GM21528 (cell line): Measurements from ENCODE around the gene RIC8A.
"Not testable (repeated sequence)": the region's sequence is repeated elsewhere in the genome, so short reads cannot be mapped to it uniquely, and the experiment has no call there.

Source experiments
- ATAC-seq: cut with Tn5 transposase; IDR thresholded peaks from one replicate; pipeline ENCODE4 v1.9.1; 2021; ENCODE audit warnings: mild to moderate bottlenecking, moderate library complexity; ENCODE audit not compliant: unreplicated experiment, low FRiP score

The RIC8A gene

DNA sequence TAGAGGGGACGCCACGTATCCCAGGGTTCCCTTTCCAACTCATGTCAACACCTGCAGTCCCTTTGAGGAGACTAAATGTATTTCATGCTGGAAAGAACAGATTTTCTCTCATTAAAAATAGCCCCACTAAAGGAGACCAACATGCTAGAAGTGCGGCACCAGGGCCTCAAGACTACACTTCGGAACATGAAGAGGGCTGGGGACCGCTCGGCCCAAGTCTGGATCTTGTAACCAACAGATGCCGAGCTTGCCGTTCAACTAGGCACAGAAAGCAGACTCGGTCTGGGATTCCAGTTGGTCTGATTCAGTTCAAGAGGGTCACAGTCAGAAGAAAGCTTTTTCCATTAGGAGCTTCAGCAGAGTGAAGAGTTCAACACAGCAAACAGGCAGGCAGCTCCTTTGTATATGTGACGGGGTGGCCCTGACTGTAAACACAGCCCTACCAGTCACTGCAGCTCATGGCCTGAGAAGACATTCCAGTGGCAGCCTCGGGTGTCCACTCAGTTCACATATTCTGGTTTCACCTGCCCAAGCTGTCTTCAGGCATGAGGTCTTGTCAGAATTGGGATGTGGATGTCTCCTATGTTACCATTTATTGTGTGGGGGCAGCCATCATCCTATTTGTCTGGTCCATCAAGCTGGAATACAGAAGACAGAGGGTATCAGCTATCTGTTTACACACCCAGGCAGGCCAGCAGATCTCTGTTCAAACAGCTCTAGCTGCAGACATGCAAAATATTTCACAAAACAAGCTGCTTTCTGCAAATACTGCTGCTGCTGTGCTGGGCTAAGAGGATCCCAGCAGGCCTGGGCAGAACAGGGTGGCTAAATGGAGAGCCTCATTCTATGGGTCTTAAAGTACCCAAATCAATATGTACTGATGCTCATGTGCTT, 8.8 kb downstream of the RIC8A start:
- ATAC-seq: no peak

DNA sequence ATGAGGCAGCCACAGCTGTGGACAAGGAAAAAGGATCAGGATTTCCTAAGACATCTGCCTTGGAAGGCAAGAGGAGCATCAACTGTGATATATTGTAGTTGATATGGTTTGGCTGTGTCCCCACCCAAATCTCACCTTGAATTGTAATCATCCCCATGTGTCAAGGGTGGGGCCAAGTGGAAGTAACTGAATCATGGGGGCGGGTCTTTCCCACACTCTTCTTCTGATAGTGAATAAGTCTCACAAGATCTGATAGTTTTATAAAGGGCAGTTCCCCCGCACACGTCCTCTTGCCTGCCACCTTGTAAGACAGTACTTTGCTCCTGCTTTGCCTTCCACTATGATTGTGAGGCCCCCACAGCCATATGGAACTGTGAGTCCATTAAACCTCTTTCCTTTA, 10.2 kb downstream of the RIC8A start:
- ATAC-seq: no peak

DNA sequence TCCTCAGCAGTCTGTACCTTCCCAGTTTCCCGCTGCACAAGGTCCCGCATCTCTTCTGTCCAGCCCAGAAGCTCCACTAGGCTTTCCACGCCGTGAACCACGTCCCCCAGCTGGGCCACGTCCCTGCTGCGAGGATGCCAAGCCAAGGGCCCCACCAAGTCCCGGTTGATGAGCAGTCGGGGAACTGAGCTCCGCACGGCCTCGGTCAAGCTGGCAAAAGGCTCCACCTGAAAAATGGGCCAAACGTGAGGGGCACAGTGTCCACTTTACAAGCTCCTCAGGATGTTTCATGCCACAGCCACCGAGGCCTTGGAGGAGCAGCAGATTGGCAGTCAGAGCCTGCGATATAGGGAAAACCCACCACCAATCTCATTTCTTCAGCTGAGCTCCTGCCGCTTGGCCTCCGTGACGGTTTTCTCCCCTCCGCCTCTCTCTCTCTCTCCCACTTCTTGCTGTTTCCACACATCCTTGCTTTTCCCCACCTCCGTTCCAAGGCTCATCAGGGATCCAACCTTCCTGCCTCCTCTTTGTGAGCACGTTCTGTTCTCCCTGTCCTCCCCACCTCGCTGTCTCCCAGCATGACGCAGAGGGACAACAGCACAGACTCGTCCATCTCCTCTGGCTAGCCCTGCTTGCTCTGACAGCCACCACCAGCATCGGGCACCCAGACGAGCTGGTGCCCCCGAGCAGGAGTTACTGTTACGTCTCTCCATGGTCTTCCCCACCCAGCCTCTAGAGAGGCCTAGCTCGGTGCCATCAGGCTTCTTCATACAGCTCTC, 11.5 kb downstream of the RIC8A start:
- ATAC-seq: no peak

DNA sequence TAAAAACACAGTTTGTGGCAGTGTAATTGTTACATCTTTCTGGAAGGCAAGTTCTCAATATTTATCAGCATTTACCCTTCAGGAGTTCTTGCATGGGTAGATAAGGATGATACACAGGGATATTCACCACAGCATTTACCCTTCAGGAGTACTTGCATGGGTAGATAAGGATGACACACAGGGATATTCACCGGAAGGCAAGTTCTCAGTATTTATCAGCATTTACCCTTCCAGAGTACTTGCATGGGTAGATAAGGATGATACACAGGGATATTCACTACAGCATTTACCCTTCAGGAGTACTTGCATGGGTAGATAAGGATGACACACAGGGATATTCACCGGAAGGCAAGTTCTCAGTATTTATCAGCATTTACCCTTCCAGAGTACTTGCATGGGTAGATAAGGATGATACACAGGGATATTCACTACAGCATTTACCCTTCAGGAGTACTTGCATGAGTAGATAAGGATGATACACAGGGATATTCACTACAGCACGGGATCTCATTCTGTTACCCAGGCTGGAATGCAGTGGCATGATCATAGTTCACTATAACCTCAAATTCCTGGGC, 13.2 kb downstream of the RIC8A start:
- ATAC-seq: not testable (repeated sequence)

DNA sequence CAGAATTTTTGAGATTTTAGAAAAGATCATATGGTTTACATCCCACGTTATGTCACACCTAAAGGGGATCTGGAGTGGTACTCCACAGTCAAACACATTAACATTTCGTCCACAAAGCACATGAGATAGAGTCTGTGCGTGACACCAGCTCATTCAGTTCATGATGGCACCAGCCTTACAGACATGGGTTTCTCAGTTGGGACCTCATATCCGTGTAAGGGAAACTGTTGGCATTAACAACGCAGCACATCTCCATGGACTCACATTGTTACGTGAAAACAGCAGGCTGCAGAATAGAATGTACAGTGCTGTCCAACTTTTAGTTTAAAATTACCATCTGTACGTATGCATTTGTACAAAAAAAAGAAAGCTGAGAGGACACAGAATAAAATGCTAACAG, 14.0 kb downstream of the RIC8A start:
- no peak for ATAC-seq

DNA sequence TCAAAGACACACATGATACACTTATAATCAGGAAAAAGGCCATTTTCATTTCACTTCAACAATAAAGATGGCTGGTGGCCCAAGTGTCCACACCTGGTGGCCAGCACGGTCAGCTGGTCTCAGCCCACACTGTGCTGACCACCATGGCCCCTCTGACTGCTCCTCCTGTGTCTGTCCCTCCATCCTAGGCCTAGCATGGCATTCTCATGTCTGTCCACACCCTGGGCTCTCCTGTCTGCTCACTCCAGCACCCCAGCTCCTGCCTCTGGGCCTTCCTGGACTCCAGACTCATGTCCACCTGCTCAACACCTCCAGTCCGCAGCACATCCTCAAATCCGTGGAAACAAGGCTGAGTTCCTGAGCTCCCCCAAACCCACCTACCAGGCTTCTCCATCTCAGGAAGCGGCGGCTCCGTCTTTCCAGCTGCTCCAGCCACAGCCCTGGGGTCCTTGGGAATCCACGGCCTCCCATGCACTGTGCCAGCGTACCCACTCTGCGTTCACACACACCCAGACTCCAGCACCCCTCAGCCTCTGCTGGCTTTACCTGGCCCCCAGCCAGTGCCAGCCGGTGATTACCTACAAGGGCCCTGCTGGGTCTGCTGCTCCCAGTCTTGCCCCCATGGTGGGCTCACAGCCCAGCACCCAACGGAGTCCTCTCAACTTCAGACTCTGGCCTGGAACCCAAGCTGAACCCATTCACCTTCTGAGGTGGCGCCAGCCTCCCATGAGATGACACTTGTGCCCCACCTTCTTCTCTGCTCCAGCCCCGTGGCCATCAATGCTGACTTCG, 14.7 kb downstream of the RIC8A start:
- no peak for ATAC-seq

DNA sequence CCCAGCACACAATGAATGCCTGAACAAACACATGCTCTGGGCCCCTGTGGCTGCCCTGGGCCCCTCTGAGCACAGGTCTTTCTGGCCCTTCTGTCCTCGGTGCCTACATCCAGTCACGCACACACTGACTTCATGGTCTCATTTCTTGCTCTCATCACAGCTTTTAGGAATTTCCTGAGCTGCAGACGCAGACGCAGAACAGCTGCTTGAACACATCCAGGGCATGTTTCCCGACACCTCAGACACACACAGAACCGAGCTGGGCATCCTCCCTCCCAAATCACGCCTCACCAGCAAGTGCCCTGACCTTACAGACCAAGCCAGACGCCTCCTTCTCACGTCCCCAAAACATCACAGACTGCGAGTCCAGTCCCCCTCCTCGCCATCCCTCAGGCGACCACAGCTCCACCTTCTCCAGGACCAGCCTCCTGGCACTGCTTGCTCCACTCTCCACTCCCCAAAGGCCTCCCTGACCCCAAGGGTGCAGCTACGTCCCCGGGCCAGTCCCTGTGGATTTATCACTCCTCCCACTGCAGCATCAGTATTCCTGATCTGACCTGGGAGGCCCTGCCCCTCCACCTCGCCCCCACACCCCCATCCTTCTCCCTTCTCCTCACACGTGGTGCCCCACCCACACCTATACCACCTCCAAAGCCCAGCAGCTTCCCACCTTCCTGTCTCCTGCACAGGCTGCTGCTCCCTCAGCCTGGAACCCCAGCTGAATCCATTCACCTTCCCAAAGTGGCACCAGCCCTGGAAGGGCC, 15.7 kb downstream of the RIC8A start:
- no peak for ATAC-seq

DNA sequence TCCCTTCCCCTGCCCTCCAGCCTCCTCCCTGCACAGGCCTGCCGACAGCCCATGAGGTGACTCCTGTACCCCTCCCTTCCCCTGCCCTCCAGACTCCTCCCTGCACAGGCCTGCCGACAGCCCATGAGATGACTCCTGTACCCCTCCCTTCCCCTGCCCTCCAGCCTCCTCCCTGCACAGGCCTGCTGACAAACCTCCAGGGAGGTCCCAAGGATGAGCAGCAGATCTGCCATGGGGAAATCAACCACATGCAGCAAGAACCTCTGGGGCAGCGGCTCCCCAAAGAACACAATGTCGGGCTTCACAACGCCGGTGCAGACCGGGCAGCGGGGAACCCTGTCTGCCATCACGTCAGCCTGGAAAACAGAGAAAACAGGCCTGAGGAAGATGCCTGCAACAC, 16.4 kb downstream of the RIC8A start:
- ATAC-seq: no peak

DNA sequence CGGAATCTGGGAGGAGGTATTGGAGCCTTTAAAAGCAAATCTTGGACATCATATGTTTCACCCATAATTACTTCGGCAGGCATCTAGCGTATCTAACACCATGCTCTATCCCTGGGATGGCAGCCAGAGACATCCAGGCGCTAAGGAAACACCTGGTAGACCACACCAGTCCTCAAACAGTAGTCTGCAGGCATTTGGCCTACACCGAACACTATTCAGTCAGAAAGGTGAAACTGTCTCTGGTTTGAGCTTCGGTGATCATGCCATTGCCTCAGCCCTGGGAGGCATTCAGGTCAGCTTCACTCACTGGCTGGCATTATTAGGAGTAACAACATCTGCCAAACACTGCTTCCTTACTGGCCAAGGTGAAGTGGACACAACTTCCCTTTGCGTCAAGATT, 16.9 kb downstream of the RIC8A start:
- ATAC-seq: no peak

DNA sequence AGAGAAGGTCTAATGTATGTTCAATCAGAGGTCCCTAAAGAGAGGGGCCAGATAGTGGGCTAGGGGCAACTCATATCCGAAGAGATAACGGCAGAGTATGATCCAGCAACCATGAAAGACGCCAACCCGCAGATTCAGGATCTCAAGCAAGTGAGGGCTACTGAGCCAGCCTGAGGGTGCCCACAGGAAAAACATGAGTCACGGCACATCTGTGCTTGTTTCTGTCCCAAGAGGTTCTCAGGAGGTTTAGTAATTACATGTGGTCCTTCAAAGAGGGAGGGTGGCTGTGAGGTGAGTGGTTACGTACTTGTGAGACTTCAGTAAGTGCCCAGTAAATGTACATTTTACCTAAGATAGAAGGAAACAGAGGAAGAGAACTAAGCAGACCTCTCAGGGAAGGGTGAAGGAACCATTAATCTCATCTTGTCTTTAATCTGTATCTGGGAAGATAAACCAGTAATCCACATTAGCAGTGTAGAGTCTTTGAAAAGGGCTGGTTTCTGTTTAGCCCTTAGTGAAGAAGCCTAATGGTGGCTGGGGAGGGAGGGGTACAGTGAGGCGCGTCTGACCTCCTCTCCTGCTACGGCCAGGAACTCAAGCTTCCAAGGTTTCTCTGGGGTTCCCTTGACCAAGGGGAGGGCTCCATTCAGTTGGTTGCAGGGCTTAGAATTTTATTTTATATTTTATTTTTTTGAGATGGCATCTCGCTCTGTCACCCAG, 18.4 kb downstream of the RIC8A start:
- no peak for ATAC-seq

DNA sequence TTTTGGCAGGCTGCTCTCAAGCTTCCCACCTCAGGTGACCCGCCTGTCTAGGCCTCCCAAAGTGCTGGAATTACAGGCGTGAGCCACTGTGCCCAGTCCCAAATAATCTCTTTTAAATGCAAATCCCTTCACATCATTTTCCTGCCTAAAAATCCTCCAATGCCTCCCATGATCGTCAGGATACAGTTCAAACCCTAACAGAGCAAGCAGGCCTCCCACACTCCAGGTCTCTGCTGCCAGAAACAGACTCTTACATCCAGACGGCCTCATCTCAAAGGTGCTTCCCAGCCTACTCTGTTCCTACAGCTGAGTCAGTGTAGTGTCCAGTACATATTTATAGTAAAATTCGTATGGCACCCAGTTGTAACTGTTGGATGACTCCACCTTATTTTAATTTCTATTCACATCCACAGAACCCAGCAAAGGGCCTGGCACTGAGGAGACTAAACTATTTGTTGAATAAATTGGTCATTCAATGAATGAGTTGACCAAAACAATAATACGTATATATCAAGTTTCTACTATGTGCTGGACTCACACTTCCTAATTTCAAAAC, 20.4 kb downstream of the RIC8A start:
- no peak for ATAC-seq

DNA sequence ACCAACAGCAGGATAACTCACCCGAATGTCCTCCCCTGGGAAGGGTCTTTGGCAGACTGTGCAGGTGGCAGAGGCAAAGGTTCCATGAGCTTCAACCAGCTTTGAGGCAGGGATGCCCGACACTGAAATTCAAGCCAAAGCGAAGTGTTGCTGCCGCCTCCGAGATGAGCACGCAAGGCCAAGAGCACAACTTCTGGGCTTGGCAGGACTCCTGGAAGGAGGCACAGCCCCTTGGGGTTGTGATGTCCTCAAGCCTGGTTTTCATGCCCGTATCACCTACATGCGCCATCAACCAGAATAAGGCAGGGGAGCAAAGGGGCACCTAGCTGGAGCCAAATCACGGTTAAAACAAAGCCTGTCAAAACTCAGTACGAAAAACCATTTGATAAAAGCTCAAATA, 22.9 kb downstream of the RIC8A start:
- no peak for ATAC-seq

DNA sequence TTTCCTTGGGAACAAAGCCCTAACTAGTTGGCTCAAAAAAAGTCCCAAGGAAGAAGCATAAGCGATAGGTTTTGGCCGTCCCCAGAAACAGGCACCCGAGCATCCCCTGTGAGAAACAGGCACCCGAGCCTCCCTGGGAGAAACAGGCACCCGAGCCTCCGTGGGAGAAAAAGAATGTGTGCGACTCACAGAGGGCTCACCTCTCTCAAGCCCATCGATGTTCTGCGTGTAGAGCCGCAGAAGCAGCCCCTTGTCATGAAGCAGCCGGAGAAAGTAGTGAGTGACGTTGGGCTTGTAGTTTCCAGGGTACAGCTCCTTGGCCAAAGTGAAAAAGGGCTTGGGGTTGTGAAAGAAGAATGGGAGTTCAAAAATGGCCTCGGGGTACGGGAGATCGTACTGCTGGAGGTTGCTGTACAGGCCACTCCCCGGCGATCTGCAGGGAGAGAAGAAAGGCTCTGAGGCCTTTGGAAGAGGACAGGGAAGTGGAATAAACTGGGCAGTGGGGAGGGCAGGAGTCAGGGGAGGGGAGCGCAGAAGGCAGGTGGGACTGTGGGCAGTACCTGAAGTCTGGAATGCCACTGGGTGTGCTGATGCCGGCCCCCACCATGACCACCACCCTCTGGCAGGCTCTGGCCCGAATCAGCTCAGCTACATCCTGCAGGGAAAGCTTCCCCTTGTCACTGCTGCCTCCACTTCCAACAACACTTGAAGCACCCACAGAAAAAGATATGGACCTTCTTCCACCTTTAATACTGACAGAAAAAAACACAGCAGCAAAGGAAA, 25.5 kb downstream of the RIC8A start:
- no peak for ATAC-seq

DNA sequence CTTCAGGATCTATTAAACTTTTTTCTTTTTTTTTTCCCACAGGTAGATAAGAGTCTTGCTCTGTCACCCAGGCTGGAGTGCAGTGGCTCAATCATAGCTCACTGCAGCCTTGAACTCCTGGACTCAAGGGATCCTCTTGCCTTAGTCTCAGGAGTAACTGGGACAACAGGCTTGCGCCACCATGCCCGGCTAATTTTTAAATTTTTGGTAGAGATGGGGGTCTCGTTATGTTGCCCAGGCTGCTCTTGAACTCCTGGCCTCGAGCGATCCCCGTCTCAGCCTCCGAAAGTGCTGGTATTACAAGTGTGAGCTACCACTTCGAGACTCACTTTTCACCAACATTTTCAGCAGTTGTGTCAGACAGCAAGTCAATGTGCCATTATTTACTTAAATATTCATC, 27.7 kb downstream of the RIC8A start:
- ATAC-seq: no peak

DNA sequence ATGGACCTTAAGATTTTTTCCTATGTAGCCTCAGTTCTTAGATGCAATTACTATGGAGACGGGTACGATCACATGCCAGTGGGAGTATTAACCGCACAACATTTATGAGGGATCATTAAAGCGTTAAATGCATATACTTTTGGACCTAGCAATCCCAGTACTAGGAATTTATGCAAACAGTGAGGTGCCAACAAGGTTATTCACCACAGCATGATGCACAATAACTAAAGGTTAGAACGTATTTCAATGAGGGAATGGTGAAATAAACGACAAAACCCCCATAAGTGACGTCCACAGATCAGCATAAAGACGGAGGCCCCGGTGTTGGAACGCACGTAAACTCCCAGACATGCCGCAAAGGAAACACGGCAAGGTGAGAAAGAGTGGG, 28.1 kb downstream of the RIC8A start:
- ATAC-seq: peak; percentile 17

DNA sequence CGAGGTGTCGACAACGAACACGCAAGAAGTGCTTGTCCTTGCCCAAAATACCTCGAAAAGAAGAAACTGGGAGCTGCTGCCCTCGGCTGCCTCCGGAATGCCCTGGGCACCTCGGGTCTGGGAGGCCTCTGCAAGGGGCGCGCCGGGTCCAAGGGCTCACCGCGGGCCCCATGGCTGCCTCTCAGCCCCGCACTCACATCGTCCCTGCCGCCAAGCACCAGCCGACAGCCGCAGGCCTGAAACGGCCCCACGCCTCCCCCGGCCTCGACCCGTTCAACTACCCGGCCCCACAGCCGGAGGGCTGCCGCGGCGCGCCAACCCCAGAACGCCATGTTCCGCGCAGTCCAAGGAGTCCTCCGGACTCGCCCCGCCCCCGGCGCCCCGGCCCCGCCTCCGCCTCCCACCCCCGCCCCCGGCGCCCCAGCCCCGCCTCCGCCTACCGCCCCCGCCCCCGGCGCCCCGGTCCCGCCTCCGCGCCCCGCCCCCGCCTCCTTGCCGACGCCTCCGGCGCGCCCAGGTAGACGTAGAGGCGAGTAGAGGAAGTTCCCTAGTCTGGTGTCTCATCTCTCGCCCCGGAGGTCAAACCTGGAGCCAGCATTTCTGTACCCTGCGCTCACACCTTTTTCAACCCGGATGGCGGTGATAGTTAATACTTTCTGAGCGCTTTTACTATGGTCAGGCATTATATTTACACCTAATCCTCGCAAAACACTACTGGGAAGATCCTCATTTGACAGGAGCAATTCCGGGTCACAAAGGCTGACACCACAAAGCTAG, 28.7 kb downstream of the RIC8A start, which contains the start of gene SIRT3:
Gene SIRT3, minus strand, starts transcription at position 346 of the 777 bp plus-strand sequence. Its CDS starts 14 bp downstream, at position 332.
- peak; percentile 72 for ATAC-seq
